Keratinocyte (primary cell): ENCODE data around the gene PDK2. TPM values are rescaled to one million over a fixed set of nuclear protein-coding genes. Genes with fewer than 3 reads are reported as not detected.

Source experiments
- DNase-seq: peaks from one replicate; pipeline ENCODE4 v3.0.0-alpha.2; 2011; ENCODE audit warnings: low read depth, missing footprints, low spot score
- FAIRE-seq: peaks from 2 replicates; lab custom pipeline; 2011; peaks lifted over from hg19 to GRCh38; lab: Jason Lieb, UNC
- H2AFZ ChIP-seq: 2 replicates; pipeline ENCODE4 v1.6.0; 2012; ENCODE audit warnings: low read length, control low read depth, inconsistent platforms; ENCODE audit not compliant: control insufficient read depth
- H3K27ac ChIP-seq: 2 replicates; pipeline ENCODE4 v1.5.1; 2011; ENCODE audit warnings: low read length; ENCODE audit not compliant: control insufficient read depth, insufficient read depth
- H3K27me3 ChIP-seq: 3 replicates; pipeline ENCODE4 v1.6.0; 2011; ENCODE audit warnings: low read length; ENCODE audit not compliant: control insufficient read depth, insufficient read depth; ENCODE audit errors: extremely low read depth
- H3K36me3 ChIP-seq, 2 experiments: 2 replicates in 1 of 2; 3 replicates in 1 of 2; pipeline ENCODE4 v1.5.1; 2011; ENCODE audit warnings: low read length in 2 of 2, mild to moderate bottlenecking in 1 of 2; ENCODE audit not compliant: control insufficient read depth in 2 of 2, insufficient read depth in 2 of 2; ENCODE audit errors: extremely low read depth in 1 of 2
- H3K4me1 ChIP-seq: 3 replicates; pipeline ENCODE4 v1.5.1; 2011; ENCODE audit warnings: low read length; ENCODE audit not compliant: control insufficient read depth, insufficient read depth; ENCODE audit errors: extremely low read depth
- H3K4me2 ChIP-seq: 3 replicates; pipeline ENCODE4 v1.6.0; 2011; ENCODE audit warnings: low read depth, low read length; ENCODE audit not compliant: control insufficient read depth, insufficient read depth; ENCODE audit errors: extremely low read depth
- H3K4me3 ChIP-seq, 3 experiments: fragments of 200-600 bp in 1 of 3; sonication (generic) in 1 of 3; 2 replicates in 2 of 3; 3 replicates in 1 of 3; pipeline ENCODE4 v1.5.1; 2011 to 2016; ENCODE audit warnings: low read length in 3 of 3, mild to moderate bottlenecking in 3 of 3, control low read depth in 2 of 3, inconsistent platforms in 1 of 3, low read depth in 1 of 3, mixed read lengths in 1 of 3, mixed run types in 1 of 3, moderate library complexity in 1 of 3; ENCODE audit not compliant: control insufficient read depth in 2 of 3, insufficient read depth in 2 of 3; ENCODE audit errors: extremely low read depth in 1 of 3
- H3K79me2 ChIP-seq: 2 replicates; pipeline ENCODE4 v1.6.0; 2012; ENCODE audit warnings: low read length; ENCODE audit not compliant: control insufficient read depth, insufficient read depth
- H3K9ac ChIP-seq: 3 replicates; pipeline ENCODE4 v1.6.0; 2011; ENCODE audit warnings: low read length; ENCODE audit not compliant: control insufficient read depth, insufficient read depth; ENCODE audit errors: extremely low read depth
- H3K9me1 ChIP-seq: 3 replicates; pipeline ENCODE4 v1.6.0; 2011; ENCODE audit warnings: low read length; ENCODE audit not compliant: control insufficient read depth, insufficient read depth; ENCODE audit errors: extremely low read depth
- H3K9me3 ChIP-seq: 2 replicates; pipeline ENCODE4 v1.5.1; 2012; ENCODE audit warnings: low read depth, low read length; ENCODE audit not compliant: control insufficient read depth
- H4K20me1 ChIP-seq: 3 replicates; pipeline ENCODE4 v1.6.0; 2011; ENCODE audit warnings: low read length; ENCODE audit not compliant: control insufficient read depth, insufficient read depth; ENCODE audit errors: extremely low read depth
- EZH2 ChIP-seq: IDR thresholded peaks from one replicate; pipeline ENCODE4 v1.6.1; 2012; ENCODE audit warnings: inconsistent platforms, mild to moderate bottlenecking, low read length, moderate library complexity
- dilution Hi-C: fragments of 300-500 bp; cut with MboI; formaldehyde crosslinking; loops from one replicate; pipeline ENCODE4 v1.7.0; 2020; ENCODE audit warnings: low sequenced_read_pairs; ENCODE audit not compliant: extremely low pct_ligation_motif_present
- polyA plus RNA-seq, 5 experiments: library from polyadenylated mRNA; depleted of rRNA in 3 of 5; stranded (reverse) in 3 of 5; stranded (forward) in 1 of 5; unstranded in 1 of 5; fragments of >200 nt; gene quantifications; 1 replicate in 1 of 5; 2 replicates in 3 of 5; 3 replicates in 1 of 5; pipeline versions ENCODE4 v1.2.1 to v1.2.3, GENCODE V29; 2011 to 2012; ENCODE audit warnings: missing spikeins in 2 of 5, low read depth in 1 of 5, low replicate concordance in 1 of 5
- TF ChIP-seq, protein P1 (sequence below), 3 experiments: IDR thresholded peaks in 1 of 3; conservative IDR thresholded peaks in 1 of 3; optimal IDR thresholded peaks in 1 of 3; 2 replicates in 2 of 3; 3 replicates in 1 of 3; pipeline versions ENCODE3 to v1.5.1; 2011; ENCODE audit warnings: low read length in 3 of 3, mild to moderate bottlenecking in 3 of 3, moderate library complexity in 2 of 3, control low read depth in 1 of 3, inconsistent platforms in 1 of 3; ENCODE audit not compliant: insufficient read depth in 2 of 3; ENCODE audit errors: extremely low read depth in 1 of 3

PDK2 gene
- polyA plus RNA-seq, 1 donor (not counting 4 experiments of a cell fraction or from before 2014, with no cell fraction given): 7.5 TPM

DNA sequence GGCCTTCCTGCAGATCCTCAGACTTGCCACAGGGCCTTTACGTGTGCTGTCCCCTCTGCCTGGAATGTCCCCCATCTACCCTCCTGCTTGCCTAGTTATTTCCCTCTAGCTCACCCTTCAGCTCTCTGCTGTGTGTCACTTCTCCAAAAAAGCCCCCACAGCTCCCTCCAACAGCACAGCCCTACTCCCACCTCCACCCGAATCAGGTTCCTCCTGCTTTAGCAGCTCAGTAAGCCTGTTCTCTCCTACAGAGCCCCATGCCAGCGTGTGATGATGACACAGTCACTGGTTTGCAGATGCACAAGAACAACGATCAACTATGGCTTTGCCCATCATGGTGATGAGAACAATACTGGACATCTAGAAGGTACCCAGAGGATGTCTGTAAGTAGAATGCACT is 41.9 kb downstream of the PDK2 start:
- H3K36me3 ChIP-seq: peaks cover 47 to 62% of the 10 kb centered on the region in 2 experiments

DNA sequence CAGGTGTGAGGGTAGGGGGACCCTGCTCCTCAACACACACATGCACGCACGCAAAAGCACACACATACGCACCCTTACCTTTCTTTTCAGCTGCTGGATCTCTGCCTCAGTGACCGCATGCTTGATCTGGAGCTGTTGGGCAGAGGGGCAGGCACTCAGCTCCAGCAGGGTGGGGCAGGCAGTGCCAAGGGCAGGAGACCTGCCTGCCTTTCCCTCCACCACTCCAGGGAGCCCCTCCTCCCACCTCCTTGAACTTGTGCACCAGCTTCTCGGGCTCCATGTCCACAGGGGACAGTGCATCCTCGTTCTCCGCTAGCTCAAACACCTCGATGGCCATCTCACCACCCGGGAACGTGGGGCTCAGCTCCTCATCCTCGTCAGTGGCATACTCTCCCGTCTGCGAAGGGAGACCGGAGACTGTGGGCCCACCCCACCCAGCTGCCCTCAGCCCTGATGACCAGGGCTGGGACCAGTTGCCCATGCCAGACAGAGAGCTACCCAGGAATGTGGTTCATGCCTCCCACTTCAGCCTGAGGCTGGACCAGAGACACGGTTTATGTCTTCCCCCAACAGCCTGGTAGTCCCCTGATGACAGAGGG is 44.1 kb downstream of the PDK2 start:
- H3K4me2 ChIP-seq: no peak overlapping the region
- H3K4me1 ChIP-seq: no peaks in the 10 kb centered on the region
- H3K4me3 ChIP-seq: no peak overlapping the region
- peaks cover 60 to 68% of the 10 kb centered on the region in 2 experiments for H3K36me3 ChIP-seq
- H3K9ac ChIP-seq: no peak overlapping the region
- no peaks in the 10 kb centered on the region for H3K27me3 ChIP-seq
- no peak for TF ChIP-seq EZH2
- TF ChIP-seq, protein P1, sequence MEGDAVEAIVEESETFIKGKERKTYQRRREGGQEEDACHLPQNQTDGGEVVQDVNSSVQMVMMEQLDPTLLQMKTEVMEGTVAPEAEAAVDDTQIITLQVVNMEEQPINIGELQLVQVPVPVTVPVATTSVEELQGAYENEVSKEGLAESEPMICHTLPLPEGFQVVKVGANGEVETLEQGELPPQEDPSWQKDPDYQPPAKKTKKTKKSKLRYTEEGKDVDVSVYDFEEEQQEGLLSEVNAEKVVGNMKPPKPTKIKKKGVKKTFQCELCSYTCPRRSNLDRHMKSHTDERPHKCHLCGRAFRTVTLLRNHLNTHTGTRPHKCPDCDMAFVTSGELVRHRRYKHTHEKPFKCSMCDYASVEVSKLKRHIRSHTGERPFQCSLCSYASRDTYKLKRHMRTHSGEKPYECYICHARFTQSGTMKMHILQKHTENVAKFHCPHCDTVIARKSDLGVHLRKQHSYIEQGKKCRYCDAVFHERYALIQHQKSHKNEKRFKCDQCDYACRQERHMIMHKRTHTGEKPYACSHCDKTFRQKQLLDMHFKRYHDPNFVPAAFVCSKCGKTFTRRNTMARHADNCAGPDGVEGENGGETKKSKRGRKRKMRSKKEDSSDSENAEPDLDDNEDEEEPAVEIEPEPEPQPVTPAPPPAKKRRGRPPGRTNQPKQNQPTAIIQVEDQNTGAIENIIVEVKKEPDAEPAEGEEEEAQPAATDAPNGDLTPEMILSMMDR (optimal IDR thresholded peaks at IDR 0.05 in 1 of 3, IDR thresholded peaks at IDR 0.05 in 1 of 3, conservative IDR thresholded peaks at IDR 0.05 in 1 of 3; ENCODE audit: extremely low read depth in 1 of 3, insufficient read depth in 2 of 3, low read length in 3 of 3): no peak
- H2AFZ ChIP-seq: no peak overlapping the region
- no peak for FAIRE-seq
- no peak overlapping the region for H3K27ac ChIP-seq
- DNase-seq: no peak
- H3K9me1 ChIP-seq: peaks cover 2% of the 10 kb centered on the region
- H3K79me2 ChIP-seq: peaks cover 8% of the 10 kb centered on the region
- dilution Hi-C loops: no loop called here
- H4K20me1 ChIP-seq: peaks cover 7% of the 10 kb centered on the region
- H3K9me3 ChIP-seq: no peaks in the 10 kb centered on the region

More for the DNA sequence above, 41.9 kb downstream of the PDK2 start:
- Histone ChIP-seq H3K4me1 (no peaks in the 10 kb centered on the region), H3K9me1 (no peaks in the 10 kb centered on the region), H3K27ac (no peak overlapping the region), H3K4me2 (no peak overlapping the region), H3K4me3 (no peak overlapping the region), H3K79me2 (no peaks in the 10 kb centered on the region), H2AFZ (no peak overlapping the region), H3K9me3 (no peaks in the 10 kb centered on the region), H3K9ac (no peak overlapping the region), H4K20me1 (peaks cover 4% of the 10 kb centered on the region), H3K27me3 (no peaks in the 10 kb centered on the region)
- TF ChIP-seq, protein P1 (optimal IDR thresholded peaks at IDR 0.05 in 1 of 3, IDR thresholded peaks at IDR 0.05 in 1 of 3, conservative IDR thresholded peaks at IDR 0.05 in 1 of 3; ENCODE audit: extremely low read depth in 1 of 3, insufficient read depth in 2 of 3, low read length in 3 of 3): no peak
- TF ChIP-seq EZH2: no peak
- dilution Hi-C loops: no loop called here
- DNase-seq (no peak), FAIRE-seq (no peak)
